Measurements from ENCODE around the gene ZFP62. TPM values are rescaled to one million over a fixed set of nuclear protein-coding genes. Genes with fewer than 3 reads are reported as not detected.

Gene ZFP62
- total RNA-seq, 6 donors from 2014 or later: 19.6 to 41.2 (median 26.1) TPM

- WGBS, 2 donors: 72 to 73% methylated on average over 12 of the region's 12 CpGs
- Histone ChIP-seq H3K27ac (no peak overlapping the region), H3K9me3 (no peaks in the 10 kb centered on the region), H3K4me1 (peaks cover 0 to 11% (median 6%) of the 10 kb centered on the region in 4 donors), H3K4me3 (no peak overlapping the region), H3K27me3 (no peaks in the 10 kb centered on the region), H3K36me3 (no peaks in the 10 kb centered on the region)
- DNase-seq: no peak
- TF ChIP-seq, protein P1, sequence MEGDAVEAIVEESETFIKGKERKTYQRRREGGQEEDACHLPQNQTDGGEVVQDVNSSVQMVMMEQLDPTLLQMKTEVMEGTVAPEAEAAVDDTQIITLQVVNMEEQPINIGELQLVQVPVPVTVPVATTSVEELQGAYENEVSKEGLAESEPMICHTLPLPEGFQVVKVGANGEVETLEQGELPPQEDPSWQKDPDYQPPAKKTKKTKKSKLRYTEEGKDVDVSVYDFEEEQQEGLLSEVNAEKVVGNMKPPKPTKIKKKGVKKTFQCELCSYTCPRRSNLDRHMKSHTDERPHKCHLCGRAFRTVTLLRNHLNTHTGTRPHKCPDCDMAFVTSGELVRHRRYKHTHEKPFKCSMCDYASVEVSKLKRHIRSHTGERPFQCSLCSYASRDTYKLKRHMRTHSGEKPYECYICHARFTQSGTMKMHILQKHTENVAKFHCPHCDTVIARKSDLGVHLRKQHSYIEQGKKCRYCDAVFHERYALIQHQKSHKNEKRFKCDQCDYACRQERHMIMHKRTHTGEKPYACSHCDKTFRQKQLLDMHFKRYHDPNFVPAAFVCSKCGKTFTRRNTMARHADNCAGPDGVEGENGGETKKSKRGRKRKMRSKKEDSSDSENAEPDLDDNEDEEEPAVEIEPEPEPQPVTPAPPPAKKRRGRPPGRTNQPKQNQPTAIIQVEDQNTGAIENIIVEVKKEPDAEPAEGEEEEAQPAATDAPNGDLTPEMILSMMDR (IDR thresholded peaks at IDR 0.05): no peak
- TF ChIP-seq POLR2AphosphoS5 (IDR thresholded peaks at IDR 0.05): no peak
- TF ChIP-seq EP300 (IDR thresholded peaks at IDR 0.05): no peak
- no peak for TF ChIP-seq POLR2A (IDR thresholded peaks at IDR 0.05)
- no peak for ATAC-seq (ENCODE audit: low FRiP score in 2 of 2)
These were observed 13.9 kb upstream of the ZFP62 start for GRCh38 chr5:180874804-180875582.

- no peak overlapping the region for H3K4me3 ChIP-seq
- no peaks in the 10 kb centered on the region for H3K9me3 ChIP-seq
- peak overlapping the region; percentile 50 to 70 (median 55) for H3K27ac ChIP-seq
- no peaks in the 10 kb centered on the region for H3K27me3 ChIP-seq
- TF ChIP-seq EP300 (IDR thresholded peaks at IDR 0.05) (no peak), POLR2AphosphoS5 (IDR thresholded peaks at IDR 0.05) (peak; percentile 21 to 46)
- DNase-seq (peak in 1 of 2 donors; percentile 74), ATAC-seq (ENCODE audit: low FRiP score in 2 of 2) (peak; percentile 60 to 81)
- 59 to 67% methylated on average over 13 of the region's 13 CpGs for WGBS, 2 donors
- H3K36me3 ChIP-seq: no peaks in the 10 kb centered on the region
- peaks cover under 1 to 17% (median 6%) of the 10 kb centered on the region in 4 donors for H3K4me1 ChIP-seq
These were observed 12.8 kb upstream of the ZFP62 start for GRCh38 chr5:180873615-180874520.

GRCh38 chr5:180872419-180872818 is 11.3 kb upstream of the ZFP62 start:
- ATAC-seq (ENCODE audit: low FRiP score in 2 of 2): no peak
- no peaks in the 10 kb centered on the region for H3K36me3 ChIP-seq
- H3K4me1 ChIP-seq: peaks cover 2 to 17% (median 6%) of the 10 kb centered on the region in 4 donors
- H3K4me3 ChIP-seq: no peak overlapping the region
- H3K27ac ChIP-seq: peak overlapping the region in 1 of 4 donors; percentile 57
- WGBS, 2 donors: 87 to 93% methylated on average over 9 of the region's 9 CpGs
- no peak for DNase-seq
- no peaks in the 10 kb centered on the region for H3K9me3 ChIP-seq
- TF ChIP-seq, protein P1 (IDR thresholded peaks at IDR 0.05): no peak
- no peak for TF ChIP-seq POLR2AphosphoS5 (IDR thresholded peaks at IDR 0.05)
- TF ChIP-seq EP300 (IDR thresholded peaks at IDR 0.05): no peak
- no peak for TF ChIP-seq POLR2A (IDR thresholded peaks at IDR 0.05)
- no peaks in the 10 kb centered on the region for H3K27me3 ChIP-seq

GRCh38 chr5:180870276-180871068 is 9.4 kb upstream of the ZFP62 start:
- DNase-seq (no peak), ATAC-seq (ENCODE audit: low FRiP score in 2 of 2) (no peak)
- H3K27me3 ChIP-seq: no peaks in the 10 kb centered on the region
- WGBS, 2 donors: 78 to 80% methylated on average over 7 to 16 of the region's 16 CpGs
- H3K36me3 ChIP-seq: no peaks in the 10 kb centered on the region
- TF ChIP-seq POLR2A (IDR thresholded peaks at IDR 0.05) (no peak), EP300 (IDR thresholded peaks at IDR 0.05) (no peak), POLR2AphosphoS5 (IDR thresholded peaks at IDR 0.05) (no peak)
- TF ChIP-seq, protein P1 (IDR thresholded peaks at IDR 0.05): no peak
- peaks cover 2 to 17% (median 6%) of the 10 kb centered on the region in 4 donors for H3K4me1 ChIP-seq
- no peak overlapping the region for H3K4me3 ChIP-seq
- no peaks in the 10 kb centered on the region for H3K9me3 ChIP-seq
- H3K27ac ChIP-seq: peak overlapping the region; percentile 26 to 66 (median 55)
